GM18499 (cell line): ENCODE results near the gene FNDC3B.

Experiments used
- ATAC-seq: cut with Tn5 transposase; IDR thresholded peaks from one replicate; pipeline ENCODE4 v1.9.1; 2021; ENCODE audit warnings: moderate number of reproducible peaks; ENCODE audit not compliant: insufficient read depth, unreplicated experiment

Gene FNDC3B

GRCh38 chr3:172314591-172315160 is 275.3 kb downstream of the FNDC3B start:
- no peak for ATAC-seq

GRCh38 chr3:172315401-172316091 is 276.2 kb downstream of the FNDC3B start:
- no peak for ATAC-seq

- no peak for ATAC-seq
Observed at GRCh38 chr3:172316758-172317157, 277.4 kb downstream of the FNDC3B start.

- no peak for ATAC-seq
Observed at GRCh38 chr3:172317481-172317880, 278.1 kb downstream of the FNDC3B start.

- no peak for ATAC-seq
Observed at GRCh38 chr3:172317984-172318383, 278.6 kb downstream of the FNDC3B start.

GRCh38 chr3:172319595-172319994 is 280.2 kb downstream of the FNDC3B start:
- no peak for ATAC-seq

- no peak for ATAC-seq
Observed at GRCh38 chr3:172320468-172320867, 281.1 kb downstream of the FNDC3B start.

- no peak for ATAC-seq
Observed at GRCh38 chr3:172321035-172321434, 281.7 kb downstream of the FNDC3B start.

- no peak for ATAC-seq
Observed at GRCh38 chr3:172323894-172324610, 284.7 kb downstream of the FNDC3B start.

- no peak for ATAC-seq
Observed at GRCh38 chr3:172324611-172325203, 285.3 kb downstream of the FNDC3B start.

GRCh38 chr3:172325461-172325860 is 286.1 kb downstream of the FNDC3B start:
- no peak for ATAC-seq

- no peak for ATAC-seq
Observed at GRCh38 chr3:172326993-172327392, 287.6 kb downstream of the FNDC3B start.

GRCh38 chr3:172328282-172328681 is 288.9 kb downstream of the FNDC3B start:
- ATAC-seq: no peak

- ATAC-seq: no peak
Observed at GRCh38 chr3:172329070-172329469, 289.7 kb downstream of the FNDC3B start.

GRCh38 chr3:172330413-172330812 is 291.0 kb downstream of the FNDC3B start:
- ATAC-seq: no peak

GRCh38 chr3:172332256-172333041 is 293.1 kb downstream of the FNDC3B start:
- no peak for ATAC-seq

GRCh38 chr3:172333042-172333377 is 293.6 kb downstream of the FNDC3B start:
- no peak for ATAC-seq

GRCh38 chr3:172333692-172334457 is 294.5 kb downstream of the FNDC3B start:
- no peak for ATAC-seq

GRCh38 chr3:172334671-172335207 is 295.4 kb downstream of the FNDC3B start:
- no peak for ATAC-seq

GRCh38 chr3:172339892-172340291 is 300.5 kb downstream of the FNDC3B start:
- no peak for ATAC-seq
